A549 (cell line): Measurements from ENCODE around the gene SUDS3. TPM values are rescaled to one million over a fixed set of nuclear protein-coding genes. Genes with fewer than 3 reads are reported as not detected.
A peak's percentile ranks its signal among the peaks of the same experiment; 100 is the strongest.

Experiments
- ATAC-seq, 2 experiments: fragments of 200-7000 bp in 1 of 2; fragments of >200 bp in 1 of 2; cut with Nextera tagmentation in 1 of 2; cut with Tn5 transposase in 1 of 2; 3 replicates each; pipeline versions ENCODE4 v1.8.0 to v1.9.1; 2018 to 2020; ENCODE audit warnings: mild to moderate bottlenecking in 1 of 2, moderate library complexity in 1 of 2
- CTCF ChIA-PET: fragments of 300-600 bp; sonication (Branson Sonifier 250); formaldehyde crosslinking; extraction: SDS; loops from one replicate; lab custom pipeline; 2021; ENCODE audit warnings: antibody characterized with exemption, inconsistent platforms; lab: Yijun Ruan, JAX
- POLR2A ChIA-PET: fragments of 350-600 bp; formaldehyde crosslinking; extraction: SDS; loops from one replicate; lab custom pipeline; 2021; ENCODE audit warnings: antibody characterized with exemption, inconsistent platforms; lab: Yijun Ruan, JAX
- DNase-seq, 2 experiments: peaks; one replicate each; pipeline versions ENCODE4 v3.0.0 to v3.0.0-alpha.2; 2011 to 2016; ENCODE audit warnings: low read depth in 1 of 2, low spot score in 1 of 2
- FAIRE-seq: peaks from 2 replicates; lab custom pipeline; 2011; peaks lifted over from hg19 to GRCh38; lab: Jason Lieb, UNC
- H3K27ac ChIP-seq, 2 experiments: fragments of >200 bp; sonication (Bioruptor Twin); formaldehyde crosslinking; 3 replicates each; pipeline ENCODE4 v1.5.1; 2016 to 2017
- H3K4me1 ChIP-seq: fragments of >200 bp; sonication (Bioruptor Twin); formaldehyde crosslinking; 3 replicates; pipeline ENCODE4 v1.6.1; 2016
- H3K4me2 ChIP-seq: fragments of >200 bp; sonication (Bioruptor Twin); formaldehyde crosslinking; 3 replicates; pipeline ENCODE4 v1.6.1; 2016
- H3K4me3 ChIP-seq: fragments of >200 bp; sonication (Bioruptor Twin); formaldehyde crosslinking; 3 replicates; pipeline ENCODE4 v1.5.1; 2016
- H3K9me3 ChIP-seq: fragments of >200 bp; sonication (Bioruptor Twin); formaldehyde crosslinking; 3 replicates; pipeline ENCODE4 v1.6.1; 2016
- CHD4 ChIP-seq: fragments of 200-600 bp; sonication (generic); IDR thresholded peaks from 2 replicates; pipeline ENCODE4 v1.6.1; 2016; ENCODE audit warnings: antibody characterized with exemption, mild to moderate bottlenecking, borderline replicate concordance
- CTCF ChIP-seq: fragments of >200 bp; sonication (Bioruptor Twin); formaldehyde crosslinking; IDR thresholded peaks from 3 replicates; pipeline ENCODE4 v1.5.1; 2016
- E2F6 ChIP-seq: IDR thresholded peaks from 2 replicates; pipeline ENCODE4 v1.6.1; 2012; ENCODE audit warnings: low read depth, borderline replicate concordance
- EHMT2 ChIP-seq: fragments of 200-600 bp; sonication (generic); IDR thresholded peaks from 2 replicates; pipeline ENCODE4 v1.6.1; 2016; ENCODE audit warnings: antibody characterized with exemption, low read depth, mild to moderate bottlenecking, moderate library complexity
- ELK1 ChIP-seq: fragments of 150-350 bp; IDR thresholded peaks from 2 replicates; pipeline ENCODE4 v1.6.1; 2014; ENCODE audit warnings: low read depth, mild to moderate bottlenecking, low read length
- ESRRA ChIP-seq: fragments of 150-350 bp; IDR thresholded peaks from 2 replicates; pipeline ENCODE4 v1.6.1; 2014; ENCODE audit warnings: mild to moderate bottlenecking, low read length, borderline replicate concordance
- FOXS1 ChIP-seq: fragments of 250-450 bp; sonication (Bioruptor Pico); IDR thresholded peaks from 2 replicates; pipeline ENCODE4 v1.5.0; 2020; ENCODE audit warnings: mild to moderate bottlenecking, moderate library complexity
- HDAC2 ChIP-seq: fragments of 200-600 bp; sonication (generic); IDR thresholded peaks from 2 replicates; pipeline ENCODE4 v1.6.1; 2016
- HOXB13 ChIP-seq: fragments of 250-450 bp; sonication (Bioruptor Pico); IDR thresholded peaks from 2 replicates; pipeline ENCODE4 v1.5.0; 2020; ENCODE audit warnings: low read depth, mild to moderate bottlenecking, moderate library complexity
- HOXB5 ChIP-seq: fragments of 250-450 bp; sonication (Bioruptor Pico); IDR thresholded peaks from 2 replicates; pipeline ENCODE4 v1.5.0; 2020; ENCODE audit warnings: mild to moderate bottlenecking, moderate library complexity
- JUN ChIP-seq, 2 experiments: fragments of >200 bp; sonication (Bioruptor Twin); formaldehyde crosslinking; IDR thresholded peaks; 2 replicates in 1 of 2; 3 replicates in 1 of 2; pipeline ENCODE4 v1.6.1; 2016 to 2017
- KDM5A ChIP-seq: fragments of 200-600 bp; sonication (generic); IDR thresholded peaks from 2 replicates; pipeline ENCODE4 v1.6.1; 2016; ENCODE audit warnings: antibody characterized with exemption, mild to moderate bottlenecking
- MAZ ChIP-seq: fragments of 150-350 bp; IDR thresholded peaks from 2 replicates; pipeline ENCODE4 v1.6.1; 2014; ENCODE audit warnings: antibody characterized with exemption, low read depth, low read length, borderline replicate concordance
- MYC ChIP-seq: IDR thresholded peaks from 2 replicates; pipeline ENCODE4 v1.6.1; 2012; ENCODE audit warnings: mild to moderate bottlenecking, inconsistent platforms, low read length, improper control_type of control experiment, borderline replicate concordance
- NR3C1 ChIP-seq: fragments of >200 bp; sonication (Bioruptor Twin); formaldehyde crosslinking; IDR thresholded peaks from 3 replicates; pipeline ENCODE4 v1.6.1; 2017
- PHF8 ChIP-seq: fragments of 200-600 bp; sonication (generic); IDR thresholded peaks from 2 replicates; pipeline ENCODE4 v1.6.1; 2016; ENCODE audit warnings: low read depth, mild to moderate bottlenecking, antibody characterized with exemption, moderate library complexity, borderline replicate concordance
- RAD21 ChIP-seq, 2 experiments: fragments of >200 bp in 1 of 2; sonication (Bioruptor Twin) in 1 of 2; formaldehyde crosslinking in 1 of 2; IDR thresholded peaks in 1 of 2; conservative IDR thresholded peaks in 1 of 2; 2 replicates in 1 of 2; 3 replicates in 1 of 2; pipeline ENCODE4 v1.6.1; 2012 to 2018; ENCODE audit warnings: inconsistent platforms in 1 of 2
- RARB ChIP-seq: fragments of 250-450 bp; sonication (Bioruptor Pico); IDR thresholded peaks from 2 replicates; pipeline ENCODE4 v1.8.0; 2021; ENCODE audit warnings: mild to moderate bottlenecking, moderate library complexity
- RCOR1 ChIP-seq: fragments of 150-350 bp; IDR thresholded peaks from 2 replicates; pipeline ENCODE4 v1.6.1; 2014; ENCODE audit warnings: antibody characterized with exemption, low read length, low read depth
- RFX5 ChIP-seq: fragments of 450-650 bp; IDR thresholded peaks from 2 replicates; pipeline ENCODE4 v1.7.1; 2014; ENCODE audit warnings: antibody characterized with exemption, mild to moderate bottlenecking, moderate library complexity
- SMC3 ChIP-seq: fragments of >200 bp; sonication (Bioruptor Twin); formaldehyde crosslinking; IDR thresholded peaks from 3 replicates; pipeline ENCODE4 v1.6.1; 2018; ENCODE audit warnings: inconsistent platforms
- SREBF2 ChIP-seq: fragments of 450-650 bp; IDR thresholded peaks from 2 replicates; pipeline ENCODE4 v1.6.1; 2014; ENCODE audit warnings: mild to moderate bottlenecking, moderate library complexity
- USF2 ChIP-seq: fragments of 450-650 bp; IDR thresholded peaks from 2 replicates; pipeline ENCODE4 v1.6.1; 2014; ENCODE audit warnings: antibody characterized with exemption
- ZFP36 ChIP-seq: fragments of 450-650 bp; IDR thresholded peaks from 2 replicates; pipeline ENCODE4 v1.6.1; 2014; ENCODE audit warnings: borderline replicate concordance; ENCODE audit not compliant: partially characterized antibody
- WGBS: methylation state at CpG from one replicate; pipeline ENCODE4 v1.1.6; 2017; ENCODE audit errors: missing lambda C conversion rate; 5-methylcytosine and 5-hydroxymethylcytosine counted together
- polyA plus RNA-seq, 4 experiments: library from polyadenylated mRNA; depleted of rRNA in 3 of 4; stranded (reverse); fragments of >200 nt; fragmentation: RNase III in 1 of 4; extraction: RNeasy Plus Mini Kit Qiagen cat#74134 plus additional on column Dnase treatment in 1 of 4; gene quantifications; 2 replicates in 3 of 4; 3 replicates in 1 of 4; pipeline ENCODE4 v1.2.3, GENCODE V29; 2011 to 2017

The SUDS3 gene
- polyA plus RNA-seq, 2 of the 4 experiments (the other 2 are of a cell fraction) = 20.3 to 36.5 TPM

GRCh38 chr12:118374909-118375308, 1.4 kb upstream of the SUDS3 start:
- 85% methylated on average over 5 of the region's 5 CpGs for WGBS
- FAIRE-seq (no peak), ATAC-seq (no peak), DNase-seq (no peak)
- Histone ChIP-seq H3K27ac (no peak overlapping the region), H3K4me3 (no peak overlapping the region), H3K4me1 (peaks cover 23% of the 10 kb centered on the region), H3K9me3 (no peaks in the 10 kb centered on the region), H3K4me2 (peak overlapping the region; percentile 87; the same call in 2 of the 3 replicates)
- ChIA-PET POLR2A (no interaction called here), CTCF (interaction anchor here (0.8 to 6.6 kb wide), 15 partner anchors 18 to 253 kb away, joined by 3 to 193 read pairs (median 12); no protein-coding TSS in a partner anchor)
- TF ChIP-seq FOXS1 = no peak

GRCh38 chr12:118375348-118375747, 1.0 kb upstream of the SUDS3 start:
- DNase-seq = no peak
- Histone ChIP-seq H3K9me3 (no peaks in the 10 kb centered on the region), H3K4me3 (no peak overlapping the region; the same call in 2 of the 3 replicates), H3K27ac (peak overlapping the region; percentile 95 to 96; a peak in 4 of 6 replicates), H3K4me1 (peaks cover 23% of the 10 kb centered on the region)
- 73% methylated on average over 10 of the region's 10 CpGs for WGBS
- ATAC-seq = no peak
- POLR2A ChIA-PET = interaction anchor here (0.6 to 1.6 kb wide), 5 partner anchors 191 to 501 kb away, joined by 3 to 16 read pairs (median 4); partner anchors contain the start of gene PEBP1
- FAIRE-seq = no peak
- CTCF ChIA-PET = interaction anchor here (0.7 to 6.6 kb wide), 53 partner anchors 9 to 500 kb away, joined by 3 to 193 read pairs (median 6); partner anchors contain the start of gene PEBP1
- TF ChIP-seq NR3C1 (no peak), ELK1 (no peak), RFX5 (no peak), E2F6 (no peak), ESRRA (no peak), JUN (IDR thresholded peaks at IDR 0.05) (no peak), USF2 (no peak)
- TF ChIP-seq, all 56 proteins: peak for 0
- peak overlapping the region; percentile 87 for H3K4me2 ChIP-seq

GRCh38 chr12:118377021-118377883, 897 bp downstream of the SUDS3 start:
- CTCF ChIA-PET = interaction anchor here (0.5 to 6.6 kb wide), 57 partner anchors 8 to 1302 kb away, joined by 3 to 193 read pairs (median 6); partner anchors contain the start of genes PEBP1 and PRKAB1
- ATAC-seq (peak in 1 of 2 experiments; percentile 8; a peak in 1 of 6 replicates), FAIRE-seq (no peak), DNase-seq (no peak)
- Histone ChIP-seq H3K9me3 (no peaks in the 10 kb centered on the region), H3K4me1 (peaks cover 15% of the 10 kb centered on the region), H3K4me3 (peak overlapping the region; percentile 91), H3K27ac (peak overlapping the region; percentile 95 to 96), H3K4me2 (peak overlapping the region; percentile 87)
- POLR2A ChIA-PET = interaction anchor here (1.3 to 1.6 kb wide), 5 partner anchors 193 to 256 kb away, joined by 3 to 16 read pairs (median 4); partner anchors contain the start of gene PEBP1
- 3% methylated on average over 22 of the region's 22 CpGs for WGBS
- no peak for TF ChIP-seq RARB
- TF ChIP-seq PHF8 = no peak
- TF ChIP-seq HDAC2 = no peak
- no peak for TF ChIP-seq HOXB13
- no peak for TF ChIP-seq EHMT2
- TF ChIP-seq KDM5A = no peak
- no peak for TF ChIP-seq SREBF2
- TF ChIP-seq CTCF = no peak
- TF ChIP-seq MAZ = no peak
- no peak for TF ChIP-seq CHD4
- no peak for TF ChIP-seq RCOR1
- no peak for TF ChIP-seq ZFP36
- no peak for TF ChIP-seq HOXB5 (CRISPR knock-in tag)
- TF ChIP-seq RAD21 (conservative IDR thresholded peaks at IDR 0.05 in 1 of 2, IDR thresholded peaks at IDR 0.05 in 1 of 2) = no peak
- no peak for TF ChIP-seq SMC3
- no peak for TF ChIP-seq MYC
